Type B pancreatic cell (in vitro differentiated cells): ENCODE data around the gene NPAS3. TPM values are rescaled to one million over a fixed set of nuclear protein-coding genes. Genes with fewer than 3 reads are reported as not detected.

Experiments
- DNase-seq: peaks from one replicate; pipeline ENCODE4 v3.0.0; 2021; ENCODE audit warnings: mixed read lengths; ENCODE audit not compliant: unreplicated experiment; ENCODE audit errors: extremely low spot score
- H3K27ac Mint-ChIP-seq: 2 replicates; pipeline ENCODE4 v1.8.0; 2021; ENCODE audit warnings: mild to moderate bottlenecking, mixed read lengths
- H3K27me3 Mint-ChIP-seq: 2 replicates; pipeline ENCODE4 v1.8.0; 2021; ENCODE audit warnings: mixed read lengths
- H3K36me3 Mint-ChIP-seq: 2 replicates; pipeline ENCODE4 v1.8.0; 2021; ENCODE audit warnings: mixed read lengths
- H3K4me1 Mint-ChIP-seq: one replicate; pipeline ENCODE4 v1.8.0; 2021; ENCODE audit warnings: mixed read lengths; ENCODE audit not compliant: unreplicated experiment
- H3K4me3 Mint-ChIP-seq: 2 replicates; pipeline ENCODE4 v1.8.0; 2021; ENCODE audit warnings: mild to moderate bottlenecking, mixed read lengths
- H3K9me3 Mint-ChIP-seq: 2 replicates; pipeline ENCODE4 v1.8.0; 2021; ENCODE audit warnings: mixed read lengths
- CTCF ChIP-seq: fragments of 200-600 bp; sonication (generic); conservative IDR thresholded peaks from 2 replicates; pipeline ENCODE4 v1.5.0; 2021; ENCODE audit warnings: antibody characterized with exemption, mild to moderate bottlenecking
- total RNA-seq: library from RNA; stranded (reverse); gene quantifications from 2 replicates; pipeline ENCODE4 v1.2.1, GENCODE V29; 2021; ENCODE audit warnings: low replicate concordance

The NPAS3 gene
- total RNA-seq, 1 donor from 2014 or later, result 8.7 TPM

DNA sequence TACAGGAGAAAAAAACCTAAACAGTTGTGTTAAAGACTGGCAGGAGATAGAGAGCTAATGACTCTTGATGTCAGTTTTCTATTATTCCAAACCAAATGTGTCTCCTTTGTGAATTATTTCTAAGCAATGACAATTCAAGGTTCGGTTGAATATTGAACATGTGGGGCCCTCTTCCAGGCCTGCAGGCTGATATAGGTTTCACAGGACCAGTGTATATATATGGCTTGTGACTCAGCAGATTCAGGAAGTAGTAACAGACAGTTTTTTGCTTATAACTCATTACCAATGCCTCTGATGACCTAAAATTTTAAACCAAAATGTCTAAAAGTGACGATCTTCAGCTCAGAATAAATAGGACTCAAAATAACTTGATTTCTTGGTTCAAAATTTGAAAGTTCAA, 33.7 kb upstream of the NPAS3 start:
- Mint-ChIP-seq H3K36me3 (no peaks in the 10 kb centered on the region), H3K4me3 (no peak overlapping the region), H3K27me3 (no peaks in the 10 kb centered on the region), H3K4me1 (no peaks in the 10 kb centered on the region), H3K27ac (no peak overlapping the region), H3K9me3 (no peaks in the 10 kb centered on the region)
- DNase-seq, result no peak
- TF ChIP-seq CTCF, result no peak

- no peak overlapping the region for H3K4me3 Mint-ChIP-seq
- no peak overlapping the region for H3K27ac Mint-ChIP-seq
- H3K36me3 Mint-ChIP-seq, result no peaks in the 10 kb centered on the region
- no peaks in the 10 kb centered on the region for H3K27me3 Mint-ChIP-seq
- no peaks in the 10 kb centered on the region for H3K4me1 Mint-ChIP-seq
- no peaks in the 10 kb centered on the region for H3K9me3 Mint-ChIP-seq
- no peak for TF ChIP-seq CTCF
- DNase-seq, result no peak
Observed at GRCh38 chr14:32906672-32907071, 32.0 kb upstream of the NPAS3 start.

- no peak for TF ChIP-seq CTCF
- no peak for DNase-seq
- no peaks in the 10 kb centered on the region for H3K4me1 Mint-ChIP-seq
- H3K27me3 Mint-ChIP-seq, result no peaks in the 10 kb centered on the region
- no peaks in the 10 kb centered on the region for H3K36me3 Mint-ChIP-seq
- no peak overlapping the region for H3K27ac Mint-ChIP-seq
- H3K9me3 Mint-ChIP-seq, result no peaks in the 10 kb centered on the region
- no peak overlapping the region for H3K4me3 Mint-ChIP-seq
Observed at GRCh38 chr14:32908196-32909084, 30.2 kb upstream of the NPAS3 start.

DNA sequence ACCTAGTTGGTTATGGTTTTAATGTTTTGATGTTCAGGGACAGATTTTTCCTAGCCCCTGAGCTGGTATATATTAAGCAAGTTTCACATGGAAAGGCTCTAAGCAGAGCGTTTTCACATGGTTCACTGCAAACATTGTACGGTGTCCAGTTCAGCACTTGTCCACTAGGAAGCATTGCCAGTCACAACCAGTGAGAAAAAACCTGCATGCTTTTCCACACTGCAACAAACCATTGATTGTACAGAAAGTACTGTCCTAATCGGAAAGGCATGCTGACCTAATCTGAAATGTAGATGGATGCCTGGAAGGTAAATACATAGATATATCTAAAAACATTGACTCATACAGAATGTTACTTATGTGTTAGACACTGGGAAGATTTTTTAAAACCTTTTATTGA, 25.0 kb upstream of the NPAS3 start:
- Mint-ChIP-seq H3K27ac (no peak overlapping the region), H3K36me3 (no peaks in the 10 kb centered on the region), H3K9me3 (no peaks in the 10 kb centered on the region), H3K4me1 (no peaks in the 10 kb centered on the region), H3K27me3 (peaks cover 7% of the 10 kb centered on the region), H3K4me3 (no peak overlapping the region)
- TF ChIP-seq CTCF, result peak; percentile 71
- DNase-seq, result no peak

- peaks cover 8% of the 10 kb centered on the region for H3K27me3 Mint-ChIP-seq
- H3K4me3 Mint-ChIP-seq, result no peak overlapping the region
- H3K27ac Mint-ChIP-seq, result no peak overlapping the region
- no peaks in the 10 kb centered on the region for H3K4me1 Mint-ChIP-seq
- H3K9me3 Mint-ChIP-seq, result no peaks in the 10 kb centered on the region
- no peak for TF ChIP-seq CTCF
- DNase-seq, result no peak
- H3K36me3 Mint-ChIP-seq, result no peaks in the 10 kb centered on the region
Observed at GRCh38 chr14:32914391-32914790, 24.3 kb upstream of the NPAS3 start.
